Spleen (tissue), 11 donors: Measurements from ENCODE around the gene IMMP2L. TPM values are rescaled to one million over a fixed set of nuclear protein-coding genes. Genes with fewer than 3 reads are reported as not detected.

ENCODE experiments used
- DNase-seq: peaks from one replicate; pipeline ENCODE4 v3.0.0-alpha.2; 2020
- H3K27ac ChIP-seq, 8 donors: fragments of 200-600 bp; sonication (generic) in 7 of 8; 1 replicate in 4 of 8; 2 replicates in 4 of 8; pipeline versions ENCODE4 v1.5.0 to v1.8.0; 2016 to 2021; ENCODE audit warnings: inconsistent platforms in 4 of 8, mild to moderate bottlenecking in 4 of 8, moderate library complexity in 1 of 8
- H3K27me3 ChIP-seq, 7 donors: fragments of 200-600 bp; sonication (generic) in 6 of 7; replicated peaks in 1 of 7; 1 replicate in 4 of 7; 2 replicates in 3 of 7; pipeline versions ENCODE4 v1.5.0 to v1.8.0; 2016 to 2021; ENCODE audit warnings: inconsistent platforms in 3 of 7, mild to moderate bottlenecking in 1 of 7
- H3K36me3 ChIP-seq, 6 donors: fragments of 200-600 bp; sonication (generic) in 5 of 6; 1 replicate in 4 of 6; 2 replicates in 2 of 6; pipeline versions ENCODE4 v1.5.0 to v1.8.0; 2016 to 2021; ENCODE audit warnings: inconsistent platforms in 2 of 6
- H3K4me1 ChIP-seq, 6 donors: fragments of 200-600 bp; sonication (generic) in 5 of 6; 1 replicate in 3 of 6; 2 replicates in 3 of 6; pipeline versions ENCODE4 v1.5.0 to v1.8.0; 2016 to 2021; ENCODE audit warnings: inconsistent platforms in 3 of 6
- H3K4me3 ChIP-seq, 8 donors: fragments of 200-600 bp; sonication (generic) in 7 of 8; 1 replicate in 4 of 8; 2 replicates in 4 of 8; pipeline versions ENCODE4 v1.5.0 to v1.8.0; 2016 to 2021; ENCODE audit warnings: inconsistent platforms in 4 of 8, mild to moderate bottlenecking in 4 of 8, moderate library complexity in 2 of 8
- H3K9me3 ChIP-seq, 8 donors: fragments of 200-600 bp; sonication (generic) in 7 of 8; 1 replicate in 4 of 8; 2 replicates in 4 of 8; pipeline versions ENCODE4 v1.5.0 to v1.8.0; 2016 to 2021; ENCODE audit warnings: inconsistent platforms in 4 of 8
- CTCF ChIP-seq, 11 experiments: fragments of 200-600 bp in 7 of 11; fragments of 450-650 bp in 4 of 11; sonication (generic) in 4 of 11; IDR thresholded peaks in 8 of 11; conservative IDR thresholded peaks in 3 of 11; 1 replicate in 7 of 11; 2 replicates in 4 of 11; pipeline versions ENCODE4 v1.4.0 to v1.8.0; 2016 to 2021; ENCODE audit warnings: antibody characterized with exemption in 11 of 11, inconsistent platforms in 4 of 11, mild to moderate bottlenecking in 1 of 11
- POLR2A ChIP-seq, 3 donors: fragments of 450-650 bp; IDR thresholded peaks; one replicate each; pipeline ENCODE4 v1.5.1; 2017; ENCODE audit warnings: antibody characterized with exemption in 3 of 3, mild to moderate bottlenecking in 1 of 3
- POLR2AphosphoS5 ChIP-seq, 3 donors: sonication (generic); formaldehyde crosslinking; IDR thresholded peaks; one replicate each; pipeline ENCODE4 v1.5.1; 2017; ENCODE audit warnings: antibody characterized with exemption in 3 of 3
- WGBS, 5 donors: extraction: QIAGEN DNeasy Blood & Tissue Kit in 3 of 5; methylation state at CpG; one replicate each; pipeline versions ENCODE4 v1.1.5 to v1.1.7; 2013 to 2018; 5-methylcytosine and 5-hydroxymethylcytosine counted together
- intact Hi-C: fragments of 100-400 bp; cut with DNase I; formaldehyde crosslinking; loops from one replicate; pipeline ENCODE4 v1.15.0; 2023; ENCODE audit warnings: low total_unique reads
- polyA plus RNA-seq, 3 donors: library from polyadenylated mRNA; stranded (reverse); fragments of 200-250 nt; gene quantifications; one replicate each; pipeline ENCODE4 v1.2.1, GENCODE V29; 2013
- total RNA-seq, 7 donors: library from RNA; depleted of rRNA in 3 of 7; stranded (reverse); fragments of >200 nt in 3 of 7; fragmentation: NEBNext Ultra II Directional in 4 of 7; extraction: Animal tissue kit (Norgen Biotek cat#: 25700) in 4 of 7; gene quantifications; one replicate each; pipeline versions ENCODE4 v1.1.0 to v1.2.1, GENCODE V29; 2016 to 2021
- donor health status: healthy with polysubstance abuse.
- donor health status: DM: no; HTN: no; CAD: no; lungs with moderate emphysema.
- donor health status: DM: no; HTN: no; CAD: no.
- donor health status: Bipolar disorder and iron deficiency.
- donor health status: healthy.
- donor health status: DM: no; HTN: no; CAD: no.
- donor health status: DM: yes; HTN: yes; CAD: no.

Gene IMMP2L
- total and polyA plus RNA-seq, 10 donors: 6.5 to 32.7 (median 9.8) TPM

- Histone ChIP-seq H3K4me3 (no peak overlapping the region), H3K27me3 (no peaks in the 10 kb centered on the region)
Measured at GRCh38 chr7:111183321-111183720, 379.0 kb downstream of the IMMP2L start.

GRCh38 chr7:111180338-111180737 is 382.0 kb downstream of the IMMP2L start:
- intact Hi-C loops: no loop called here

More at GRCh38 chr7:111183321-111183720, 379.0 kb downstream of the IMMP2L start:
- TF ChIP-seq CTCF (IDR thresholded peaks at IDR 0.05 in 8 of 11, conservative IDR thresholded peaks at IDR 0.05 in 3 of 11): no peak
- TF ChIP-seq POLR2A (IDR thresholded peaks at IDR 0.05): no peak
- no peak for TF ChIP-seq POLR2AphosphoS5 (IDR thresholded peaks at IDR 0.05)
- DNase-seq: no peak
- no peak overlapping the region for H3K27ac ChIP-seq
- no peaks in the 10 kb centered on the region for H3K4me1 ChIP-seq
- intact Hi-C loops: no loop called here
- H3K36me3 ChIP-seq: peaks cover 0 to 2% (median 0%) of the 10 kb centered on the region in 6 donors
- H3K9me3 ChIP-seq: peaks cover 0 to 4% (median 0%) of the 10 kb centered on the region in 8 donors

GRCh38 chr7:111175908-111176441 is 386.3 kb downstream of the IMMP2L start:
- intact Hi-C loops: no loop called here
- H3K9me3 ChIP-seq: no peaks in the 10 kb centered on the region
- H3K27ac ChIP-seq: no peak overlapping the region
- H3K4me3 ChIP-seq: no peak overlapping the region
- no peaks in the 10 kb centered on the region for H3K27me3 ChIP-seq
- no peak for TF ChIP-seq CTCF (IDR thresholded peaks at IDR 0.05 in 8 of 11, conservative IDR thresholded peaks at IDR 0.05 in 3 of 11)
- no peak for TF ChIP-seq POLR2AphosphoS5 (IDR thresholded peaks at IDR 0.05)
- no peak for TF ChIP-seq POLR2A (IDR thresholded peaks at IDR 0.05)
- H3K4me1 ChIP-seq: no peaks in the 10 kb centered on the region
- no peak for DNase-seq
- 75 to 92% (median 84%) methylated on average over 2 of the region's 2 CpGs for WGBS, 5 donors
- H3K36me3 ChIP-seq: no peaks in the 10 kb centered on the region

More at GRCh38 chr7:111180338-111180737, 382.0 kb downstream of the IMMP2L start:
- H3K4me1 ChIP-seq: no peaks in the 10 kb centered on the region
- H3K9me3 ChIP-seq: no peaks in the 10 kb centered on the region
- DNase-seq: no peak
- H3K4me3 ChIP-seq: no peak overlapping the region
- no peak overlapping the region for H3K27ac ChIP-seq
- H3K36me3 ChIP-seq: no peaks in the 10 kb centered on the region
- WGBS, 5 donors: 74 to 97% (median 90%) methylated on average over 1 of the region's 1 CpG
- no peak for TF ChIP-seq POLR2AphosphoS5 (IDR thresholded peaks at IDR 0.05)
- TF ChIP-seq CTCF (IDR thresholded peaks at IDR 0.05 in 8 of 11, conservative IDR thresholded peaks at IDR 0.05 in 3 of 11): no peak
- TF ChIP-seq POLR2A (IDR thresholded peaks at IDR 0.05): no peak
- no peaks in the 10 kb centered on the region for H3K27me3 ChIP-seq

- Histone ChIP-seq H3K4me1 (no peaks in the 10 kb centered on the region), H3K9me3 (no peaks in the 10 kb centered on the region), H3K4me3 (no peak overlapping the region), H3K27me3 (no peaks in the 10 kb centered on the region), H3K27ac (no peak overlapping the region), H3K36me3 (no peaks in the 10 kb centered on the region)
- 87 to 100% (median 93%) methylated on average over 3 of the region's 3 CpGs for WGBS, 5 donors
- intact Hi-C loops: no loop called here
- DNase-seq: no peak
- TF ChIP-seq POLR2AphosphoS5 (IDR thresholded peaks at IDR 0.05) (no peak), CTCF (IDR thresholded peaks at IDR 0.05 in 8 of 11, conservative IDR thresholded peaks at IDR 0.05 in 3 of 11) (no peak), POLR2A (IDR thresholded peaks at IDR 0.05) (no peak)
Measured at GRCh38 chr7:111174510-111174909, 387.8 kb downstream of the IMMP2L start.
